Measurements from ENCODE around the gene SLC25A46. TPM values are rescaled to one million over a fixed set of nuclear protein-coding genes. Genes with fewer than 3 reads are reported as not detected.
"Not testable (repeated sequence)": the region's sequence is repeated elsewhere in the genome, so short reads cannot be mapped to it uniquely, and the experiment has no call there.

The SLC25A46 gene
- total RNA-seq, 1 donor from 2014 or later = 38.1 TPM

DNA sequence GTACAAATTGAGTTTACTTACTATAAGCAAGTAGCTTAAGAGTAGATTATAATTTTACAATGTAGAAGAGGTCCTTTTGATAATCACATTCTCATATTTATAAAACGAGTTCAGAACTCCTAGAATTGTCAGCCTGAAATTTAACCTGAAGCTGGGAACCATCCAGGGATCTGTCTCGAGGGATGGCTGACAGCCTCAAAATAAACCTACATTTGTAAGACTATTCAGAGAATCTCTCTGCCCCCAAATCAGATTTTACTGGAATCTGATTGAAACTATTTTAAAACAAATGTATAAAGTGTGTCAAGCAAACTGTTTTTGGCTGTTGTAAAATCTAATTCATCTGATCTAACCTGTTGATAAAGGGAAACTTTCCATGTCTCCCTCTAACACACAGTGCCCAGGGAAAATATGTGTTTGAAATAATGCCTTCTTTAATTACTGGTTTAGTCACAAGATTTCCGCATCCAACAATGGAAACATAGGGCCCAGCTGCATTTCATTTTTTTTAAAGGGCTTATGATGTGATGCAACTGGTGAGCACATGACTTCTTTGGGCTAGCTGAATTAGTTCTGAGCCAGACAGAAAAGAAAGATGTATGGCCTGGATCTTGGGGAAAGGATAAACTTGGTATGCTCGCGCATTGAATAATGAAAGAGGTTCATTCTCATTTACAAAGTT is 30.3 kb downstream of the SLC25A46 start:
- H3K9me3 Mint-ChIP-seq (ENCODE audit: unreplicated experiment) = no peaks in the 10 kb centered on the region
- H3K27me3 Mint-ChIP-seq (ENCODE audit: unreplicated experiment) = no peaks in the 10 kb centered on the region
- no peak for DNase-seq
- H3K4me3 Mint-ChIP-seq (ENCODE audit: unreplicated experiment) = no peak overlapping the region
- TF ChIP-seq CTCF (IDR thresholded peaks at IDR 0.05; ENCODE audit: partially characterized antibody, unreplicated experiment) = no peak
- no peak overlapping the region for H3K27ac Mint-ChIP-seq (ENCODE audit: unreplicated experiment)
- no peaks in the 10 kb centered on the region for H3K36me3 Mint-ChIP-seq (ENCODE audit: unreplicated experiment)
- H3K4me1 Mint-ChIP-seq (ENCODE audit: low read depth, unreplicated experiment) = no peaks in the 10 kb centered on the region

- no peak for DNase-seq
- Mint-ChIP-seq H3K27ac (ENCODE audit: unreplicated experiment) (no peak overlapping the region), H3K4me3 (ENCODE audit: unreplicated experiment) (no peak overlapping the region), H3K4me1 (ENCODE audit: low read depth, unreplicated experiment) (no peaks in the 10 kb centered on the region), H3K9me3 (ENCODE audit: unreplicated experiment) (peaks cover 1% of the 10 kb centered on the region), H3K27me3 (ENCODE audit: unreplicated experiment) (no peaks in the 10 kb centered on the region), H3K36me3 (ENCODE audit: unreplicated experiment) (no peaks in the 10 kb centered on the region)
- TF ChIP-seq CTCF (IDR thresholded peaks at IDR 0.05; ENCODE audit: partially characterized antibody, unreplicated experiment) = no peak
These were observed 31.5 kb downstream of the SLC25A46 start for GRCh38 chr5:110770286-110770685.

GRCh38 chr5:110784901-110785300 is 46.1 kb downstream of the SLC25A46 start:
- Mint-ChIP-seq H3K4me1 (ENCODE audit: low read depth, unreplicated experiment) (no peaks in the 10 kb centered on the region), H3K27me3 (ENCODE audit: unreplicated experiment) (no peaks in the 10 kb centered on the region), H3K27ac (ENCODE audit: unreplicated experiment) (no peak overlapping the region), H3K36me3 (ENCODE audit: unreplicated experiment) (no peaks in the 10 kb centered on the region), H3K4me3 (ENCODE audit: unreplicated experiment) (no peak overlapping the region), H3K9me3 (ENCODE audit: unreplicated experiment) (no peaks in the 10 kb centered on the region)
- DNase-seq = no peak
- TF ChIP-seq CTCF (IDR thresholded peaks at IDR 0.05; ENCODE audit: partially characterized antibody, unreplicated experiment) = no peak

- H3K4me3 Mint-ChIP-seq (ENCODE audit: unreplicated experiment) = no peak overlapping the region
- no peak for DNase-seq
- H3K9me3 Mint-ChIP-seq (ENCODE audit: unreplicated experiment) = no peaks in the 10 kb centered on the region
- no peak overlapping the region for H3K27ac Mint-ChIP-seq (ENCODE audit: unreplicated experiment)
- no peaks in the 10 kb centered on the region for H3K4me1 Mint-ChIP-seq (ENCODE audit: low read depth, unreplicated experiment)
- no peaks in the 10 kb centered on the region for H3K27me3 Mint-ChIP-seq (ENCODE audit: unreplicated experiment)
- no peaks in the 10 kb centered on the region for H3K36me3 Mint-ChIP-seq (ENCODE audit: unreplicated experiment)
- no peak for TF ChIP-seq CTCF (IDR thresholded peaks at IDR 0.05; ENCODE audit: partially characterized antibody, unreplicated experiment)
These were observed 46.5 kb downstream of the SLC25A46 start for GRCh38 chr5:110785356-110785755.

DNA sequence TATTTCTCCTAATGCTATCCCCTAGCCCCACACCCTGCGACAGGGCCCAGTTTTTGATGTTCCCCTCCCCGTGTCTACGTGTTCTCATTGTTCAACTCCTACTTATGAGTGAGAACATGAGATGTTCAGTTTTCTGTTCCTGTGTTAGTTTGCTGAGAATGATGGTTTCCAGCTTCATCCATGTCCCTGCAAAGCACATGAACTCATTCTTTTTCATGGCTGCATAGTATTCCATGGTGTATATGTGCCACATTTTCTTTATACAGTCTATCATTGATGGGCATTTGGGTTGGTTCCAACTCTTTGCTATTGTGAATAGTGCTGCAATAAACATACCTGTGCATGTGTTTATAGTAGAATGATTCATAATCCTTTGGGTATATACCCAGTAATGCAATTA is 49.2 kb downstream of the SLC25A46 start:
- H3K36me3 Mint-ChIP-seq (ENCODE audit: unreplicated experiment); H3K27me3 Mint-ChIP-seq (ENCODE audit: unreplicated experiment); H3K9me3 Mint-ChIP-seq (ENCODE audit: unreplicated experiment); H3K4me3 Mint-ChIP-seq (ENCODE audit: unreplicated experiment); H3K27ac Mint-ChIP-seq (ENCODE audit: unreplicated experiment); DNase-seq; H3K4me1 Mint-ChIP-seq (ENCODE audit: low read depth, unreplicated experiment): not testable (repeated sequence)

Measured in glutamatergic neuron (in vitro differentiated cells).